Thoracic aorta (tissue), 2 donors: ENCODE measurements around the gene GIT2. TPM values are rescaled to one million over a fixed set of nuclear protein-coding genes. Genes with fewer than 3 reads are reported as not detected.
A peak's percentile ranks its signal among the peaks of the same experiment; 100 is the strongest.

Source experiments
- ATAC-seq: fragments of 150-250 bp; one replicate; pipeline ENCODE4 v1.8.0; 2017; ENCODE audit warnings: low read depth; ENCODE audit not compliant: insufficient number of reproducible peaks, low FRiP score
- DNase-seq: peaks from one replicate; pipeline ENCODE4 v3.0.0-alpha.2; 2020; ENCODE audit warnings: low spot score
- H3K27ac ChIP-seq, 2 donors: fragments of 200-600 bp; sonication (generic); 1 replicate in 1 of 2; 2 replicates in 1 of 2; pipeline ENCODE4 v1.5.1; 2016; ENCODE audit warnings: mild to moderate bottlenecking in 2 of 2, moderate library complexity in 2 of 2
- H3K27me3 ChIP-seq: fragments of 200-600 bp; sonication (generic); replicated peaks from 2 replicates; pipeline ENCODE4 v1.6.0; 2016; ENCODE audit warnings: mild to moderate bottlenecking; ENCODE audit not compliant: insufficient read depth
- H3K36me3 ChIP-seq: fragments of 200-600 bp; sonication (generic); one replicate; pipeline ENCODE4 v1.5.1; 2016
- H3K4me1 ChIP-seq, 2 donors: fragments of 200-600 bp; sonication (generic); 1 replicate in 1 of 2; 2 replicates in 1 of 2; pipeline versions ENCODE4 v1.5.1 to v1.6.0; 2016; ENCODE audit warnings: low read depth in 2 of 2, mild to moderate bottlenecking in 1 of 2; ENCODE audit not compliant: control insufficient read depth in 1 of 2
- H3K4me3 ChIP-seq: fragments of 200-600 bp; sonication (generic); 2 replicates; pipeline ENCODE4 v1.5.1; 2016; ENCODE audit warnings: mild to moderate bottlenecking
- H3K9me3 ChIP-seq: fragments of 200-600 bp; sonication (generic); 2 replicates; pipeline ENCODE4 v1.5.1; 2016
- total RNA-seq, 2 donors: library from RNA; depleted of rRNA; stranded (reverse); fragments of >200 nt; gene quantifications; one replicate each; pipeline versions ENCODE4 v1.1.0 to v1.2.3, GENCODE V29; 2016
- TF ChIP-seq, protein P1 (sequence below): fragments of 200-600 bp; sonication (generic); IDR thresholded peaks from one replicate; pipeline ENCODE4 v1.5.1; 2019; ENCODE audit warnings: antibody characterized with exemption

The GIT2 gene
- total RNA-seq, 2 donors from 2014 or later, result 45.2 to 71.5 TPM

DNA sequence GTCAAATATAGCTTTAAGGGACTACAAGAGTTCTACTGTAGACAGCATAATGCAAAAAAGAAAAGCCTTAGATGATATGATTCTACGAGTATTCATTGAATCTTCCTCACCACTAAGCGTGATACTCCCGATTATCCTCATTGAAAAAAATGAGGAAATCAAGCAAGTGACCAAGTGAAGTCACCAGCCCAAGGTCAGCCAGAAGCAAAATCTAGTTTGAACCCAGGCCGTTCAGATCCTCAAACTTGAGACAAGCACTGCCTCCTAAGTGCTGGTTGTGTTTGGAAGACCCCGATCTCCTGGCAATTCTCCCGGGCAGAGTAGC lies 845 bp downstream of the GIT2 start:
- Histone ChIP-seq H3K4me3 (peak overlapping the region; percentile 88), H3K27ac (peak overlapping the region; percentile 53 to 79), H3K9me3 (no peaks in the 10 kb centered on the region), H3K36me3 (no peaks in the 10 kb centered on the region), H3K27me3 (no peaks in the 10 kb centered on the region), H3K4me1 (peaks cover 6 to 35% of the 10 kb centered on the region in 2 donors)
- DNase-seq (no peak), ATAC-seq (no peak)
- TF ChIP-seq, protein P1, sequence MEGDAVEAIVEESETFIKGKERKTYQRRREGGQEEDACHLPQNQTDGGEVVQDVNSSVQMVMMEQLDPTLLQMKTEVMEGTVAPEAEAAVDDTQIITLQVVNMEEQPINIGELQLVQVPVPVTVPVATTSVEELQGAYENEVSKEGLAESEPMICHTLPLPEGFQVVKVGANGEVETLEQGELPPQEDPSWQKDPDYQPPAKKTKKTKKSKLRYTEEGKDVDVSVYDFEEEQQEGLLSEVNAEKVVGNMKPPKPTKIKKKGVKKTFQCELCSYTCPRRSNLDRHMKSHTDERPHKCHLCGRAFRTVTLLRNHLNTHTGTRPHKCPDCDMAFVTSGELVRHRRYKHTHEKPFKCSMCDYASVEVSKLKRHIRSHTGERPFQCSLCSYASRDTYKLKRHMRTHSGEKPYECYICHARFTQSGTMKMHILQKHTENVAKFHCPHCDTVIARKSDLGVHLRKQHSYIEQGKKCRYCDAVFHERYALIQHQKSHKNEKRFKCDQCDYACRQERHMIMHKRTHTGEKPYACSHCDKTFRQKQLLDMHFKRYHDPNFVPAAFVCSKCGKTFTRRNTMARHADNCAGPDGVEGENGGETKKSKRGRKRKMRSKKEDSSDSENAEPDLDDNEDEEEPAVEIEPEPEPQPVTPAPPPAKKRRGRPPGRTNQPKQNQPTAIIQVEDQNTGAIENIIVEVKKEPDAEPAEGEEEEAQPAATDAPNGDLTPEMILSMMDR, result no peak

DNA sequence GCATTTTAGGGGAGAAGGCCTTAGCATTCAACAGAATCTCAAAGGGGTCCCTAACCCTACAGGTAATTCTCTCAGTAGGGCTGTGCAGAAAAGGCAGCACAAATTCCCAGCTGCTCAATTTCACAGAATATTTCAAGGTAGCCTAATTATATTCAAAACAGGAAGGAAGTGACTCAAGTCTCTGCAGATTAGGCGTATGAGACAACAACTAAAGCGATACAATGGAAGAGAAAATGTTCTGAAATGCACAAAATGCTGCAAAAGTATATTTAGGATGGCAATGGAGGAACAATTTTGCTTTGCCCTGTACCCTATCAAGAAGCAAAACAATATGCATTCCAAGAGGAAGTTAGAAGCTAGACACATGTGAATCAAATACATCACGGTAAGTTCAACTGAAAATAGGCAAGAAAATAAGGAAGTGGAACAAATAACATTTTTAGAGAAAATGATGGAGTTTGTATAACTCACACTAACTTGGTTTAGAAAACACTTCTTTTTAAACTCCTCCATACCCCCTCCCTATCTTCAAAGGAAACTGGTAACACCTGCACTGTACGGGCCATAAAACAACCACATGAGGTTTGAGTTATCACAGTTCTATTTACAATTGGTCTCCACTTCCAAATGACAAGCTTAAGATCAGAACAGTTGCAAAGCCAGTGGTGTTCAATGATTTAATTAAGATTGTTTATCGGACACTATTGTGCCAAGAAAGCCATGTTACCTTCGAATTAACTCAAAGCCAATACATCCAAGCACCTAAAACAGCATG lies 1.6 kb downstream of the GIT2 start:
- Histone ChIP-seq H3K36me3 (no peaks in the 10 kb centered on the region), H3K27ac (peak overlapping the region in 1 of 2 donors; percentile 79), H3K27me3 (no peaks in the 10 kb centered on the region), H3K9me3 (no peaks in the 10 kb centered on the region), H3K4me1 (peaks cover 5 to 31% of the 10 kb centered on the region in 2 donors), H3K4me3 (peak overlapping the region; percentile 88)
- ATAC-seq (no peak), DNase-seq (no peak)
- TF ChIP-seq, protein P1, result no peak

DNA sequence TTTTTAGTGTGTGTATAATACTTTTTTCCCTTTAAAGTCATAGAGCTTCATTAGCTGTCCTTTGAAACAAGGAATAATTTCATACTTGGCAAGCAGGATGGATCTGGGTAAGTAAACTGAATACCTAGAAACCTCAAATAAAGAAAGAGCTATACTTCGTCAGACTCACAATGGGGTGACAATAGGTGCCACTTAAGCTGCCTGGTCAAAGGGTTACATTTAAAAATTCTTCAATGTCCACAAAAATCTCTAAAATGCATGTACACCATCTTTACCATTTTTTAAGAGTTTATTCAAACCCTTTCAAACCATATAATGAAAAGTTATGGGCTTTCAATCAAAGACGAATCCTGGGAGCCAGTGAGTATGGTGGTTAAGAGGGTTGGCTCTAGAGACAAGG lies 3.1 kb downstream of the GIT2 start:
- H3K4me3 ChIP-seq, result no peak overlapping the region
- peaks cover 5 to 24% of the 10 kb centered on the region in 2 donors for H3K4me1 ChIP-seq
- DNase-seq (no peak), ATAC-seq (no peak)
- TF ChIP-seq, protein P1, result no peak
- H3K9me3 ChIP-seq, result no peaks in the 10 kb centered on the region
- peaks cover 4% of the 10 kb centered on the region for H3K36me3 ChIP-seq
- no peak overlapping the region for H3K27ac ChIP-seq
- H3K27me3 ChIP-seq, result no peaks in the 10 kb centered on the region

DNA sequence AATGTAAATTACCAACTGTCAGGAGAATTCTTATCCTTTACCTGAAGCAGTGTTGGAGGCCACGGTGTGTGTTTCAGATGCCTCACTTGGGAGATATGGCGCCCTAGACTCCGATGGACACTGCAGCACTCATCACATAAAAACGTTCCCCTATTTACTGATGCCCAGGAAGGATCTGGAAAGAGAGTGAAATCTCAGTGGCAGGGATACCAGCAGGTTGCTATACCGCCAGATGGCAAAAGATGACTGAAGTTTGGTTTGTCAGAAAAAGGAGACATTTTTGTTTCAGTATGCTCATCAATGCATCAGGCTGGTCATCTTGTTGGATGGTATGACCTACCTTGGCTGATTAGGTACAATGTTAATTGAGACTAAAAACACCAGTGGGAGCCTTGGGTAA lies 4.6 kb downstream of the GIT2 start:
- ATAC-seq, result no peak
- H3K4me3 ChIP-seq, result no peak overlapping the region
- H3K27ac ChIP-seq, result no peak overlapping the region
- TF ChIP-seq, protein P1, result no peak
- H3K36me3 ChIP-seq, result peaks cover 8% of the 10 kb centered on the region
- peaks cover 5 to 21% of the 10 kb centered on the region in 2 donors for H3K4me1 ChIP-seq
- no peaks in the 10 kb centered on the region for H3K9me3 ChIP-seq
- no peaks in the 10 kb centered on the region for H3K27me3 ChIP-seq
- no peak for DNase-seq

DNA sequence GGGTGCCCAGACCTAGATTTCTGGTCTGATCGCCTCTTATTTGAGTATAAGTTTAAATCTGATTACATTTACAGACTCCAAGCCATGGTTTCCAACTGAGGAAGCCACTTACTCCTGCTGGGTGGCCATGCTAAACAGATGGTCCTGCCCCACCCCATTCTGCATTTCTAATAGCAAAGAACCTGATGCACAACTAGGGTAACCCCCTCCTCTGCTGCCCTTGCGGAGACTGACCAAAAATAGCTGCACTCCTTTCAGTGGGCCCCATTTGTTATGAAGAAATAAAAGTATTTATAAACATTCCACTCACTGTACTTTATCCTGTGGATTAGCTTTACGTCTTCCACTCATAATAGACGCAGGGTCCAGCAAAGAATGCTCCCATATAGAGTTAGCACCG lies 6.8 kb downstream of the GIT2 start:
- DNase-seq, result no peak
- no peak overlapping the region for H3K27ac ChIP-seq
- peaks cover 13% of the 10 kb centered on the region for H3K36me3 ChIP-seq
- no peak overlapping the region for H3K4me3 ChIP-seq
- peaks cover 0 to 6% of the 10 kb centered on the region in 2 donors for H3K4me1 ChIP-seq
- TF ChIP-seq, protein P1, result no peak
- no peak for ATAC-seq
- H3K9me3 ChIP-seq, result no peaks in the 10 kb centered on the region
- no peaks in the 10 kb centered on the region for H3K27me3 ChIP-seq
